ENCODE results near the gene WDR44.
A peak's percentile ranks its signal among the peaks of the same experiment; 100 is the strongest.
"Not testable (repeated sequence)": the region's sequence is repeated elsewhere in the genome, so short reads cannot be mapped to it uniquely, and the experiment has no call there.

The WDR44 gene

DNA sequence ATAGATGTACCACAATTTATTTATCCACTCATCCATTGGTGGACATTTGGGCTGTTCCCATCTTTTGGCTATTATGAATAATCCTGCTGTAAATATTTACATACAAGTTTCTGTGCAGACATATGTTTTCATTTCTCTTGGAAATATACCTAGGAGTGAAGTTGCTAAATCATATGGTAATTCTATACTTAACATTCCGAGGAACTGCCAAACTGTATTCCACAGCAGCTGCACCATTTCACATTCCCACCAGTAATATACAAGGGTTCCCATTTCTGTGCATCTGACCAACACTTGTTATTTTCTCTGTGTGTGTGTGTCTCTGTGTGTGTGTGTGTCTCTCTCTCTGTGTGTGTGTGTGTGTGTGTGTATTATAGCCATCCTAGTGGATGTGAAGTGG, 134.3 kb downstream of the WDR44 start:
- no peak for DNase-seq (ENCODE audit: low read depth)

DNA sequence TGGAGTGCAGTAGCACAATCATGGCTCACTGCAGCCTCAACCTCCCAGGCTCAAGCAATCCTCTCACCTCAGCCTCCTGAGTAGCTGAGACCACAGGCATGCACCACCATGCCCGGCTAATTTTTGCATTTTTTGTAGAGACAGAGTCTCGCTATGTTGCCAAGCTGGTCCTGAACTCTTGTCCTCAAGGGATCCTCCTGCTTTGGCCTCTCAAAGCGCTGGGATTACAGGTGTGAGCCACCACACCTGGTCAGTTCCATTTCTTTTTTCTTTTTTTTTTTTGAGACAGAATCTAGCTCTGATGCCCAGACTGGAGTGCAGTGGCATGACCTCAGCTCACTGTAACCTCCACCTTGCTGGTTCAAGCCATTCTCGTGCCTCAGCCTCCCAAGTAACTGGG, 136.5 kb downstream of the WDR44 start:
- not testable (repeated sequence) for DNase-seq (ENCODE audit: low read depth)

DNA sequence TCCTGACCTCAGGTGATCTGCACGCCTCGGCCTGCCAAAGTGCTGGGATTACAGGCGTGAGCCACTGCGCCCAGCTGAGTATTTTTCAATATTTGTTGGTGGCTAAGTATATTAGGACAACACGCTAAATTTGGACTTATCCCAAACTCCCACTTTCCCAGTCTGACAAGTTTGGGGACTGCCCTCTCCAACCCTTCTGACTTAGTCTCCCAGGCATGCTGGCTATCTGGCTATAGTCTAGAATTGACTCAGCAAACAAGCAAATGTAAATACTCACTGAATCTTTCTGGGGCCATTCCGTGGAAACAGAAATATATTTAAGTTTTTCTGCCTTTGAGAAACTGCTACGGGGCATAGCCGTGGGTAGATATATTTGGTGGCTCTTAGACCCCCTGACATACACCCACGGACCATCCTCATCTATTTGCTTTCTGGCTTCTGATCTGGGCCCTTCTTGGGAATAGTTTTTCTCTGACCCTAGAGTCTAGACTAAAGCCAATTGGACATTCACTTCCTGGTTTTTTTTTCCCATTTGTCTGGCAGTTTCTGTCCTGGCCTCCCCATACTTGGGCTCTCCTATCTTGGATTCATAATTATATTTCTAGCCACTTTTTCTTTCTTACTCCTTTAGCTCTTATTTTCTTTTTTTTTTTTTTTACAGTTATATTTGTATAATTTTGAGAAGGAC, 138.5 kb downstream of the WDR44 start:
- no peak for DNase-seq (ENCODE audit: low read depth)

DNA sequence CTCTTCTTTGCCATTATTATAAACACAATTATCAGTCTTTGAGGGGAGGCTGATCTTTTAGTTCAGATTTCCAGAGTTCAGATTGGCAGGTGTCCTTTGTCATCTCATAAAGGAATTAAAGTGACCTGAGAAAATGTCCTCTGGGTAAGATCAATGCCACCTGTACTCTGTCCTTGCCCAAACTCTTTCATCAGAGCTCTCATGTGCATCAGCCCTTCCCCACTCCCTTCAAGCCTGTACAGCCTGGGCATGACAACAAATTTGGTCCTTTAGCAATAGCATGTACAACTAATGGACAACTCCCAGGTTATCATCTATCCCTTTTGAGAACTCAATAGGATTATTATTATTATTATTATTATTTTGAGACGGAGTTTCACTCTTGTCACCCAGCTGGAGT, 140.8 kb downstream of the WDR44 start:
- not testable (repeated sequence) for DNase-seq (ENCODE audit: low read depth)

DNA sequence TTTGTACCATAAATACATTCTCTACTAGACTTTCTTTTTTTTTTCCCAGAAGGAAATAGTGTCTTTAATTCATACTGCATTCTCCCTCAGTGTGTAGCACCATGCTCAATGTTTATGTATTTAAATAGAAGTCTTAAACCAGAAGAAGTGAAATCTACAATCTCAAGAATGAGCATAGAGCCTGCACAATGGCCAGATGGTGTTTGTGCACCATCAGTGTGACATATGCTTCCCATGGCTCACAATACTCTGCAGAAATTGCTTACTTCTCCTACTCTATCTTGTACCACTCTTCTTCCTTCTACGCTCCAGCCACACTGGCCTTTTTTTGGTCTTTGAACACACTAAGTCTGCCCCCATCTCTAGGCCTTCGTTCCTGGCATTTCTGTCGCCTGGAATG, 147.1 kb downstream of the WDR44 start:
- no peak for DNase-seq (ENCODE audit: low read depth)

DNA sequence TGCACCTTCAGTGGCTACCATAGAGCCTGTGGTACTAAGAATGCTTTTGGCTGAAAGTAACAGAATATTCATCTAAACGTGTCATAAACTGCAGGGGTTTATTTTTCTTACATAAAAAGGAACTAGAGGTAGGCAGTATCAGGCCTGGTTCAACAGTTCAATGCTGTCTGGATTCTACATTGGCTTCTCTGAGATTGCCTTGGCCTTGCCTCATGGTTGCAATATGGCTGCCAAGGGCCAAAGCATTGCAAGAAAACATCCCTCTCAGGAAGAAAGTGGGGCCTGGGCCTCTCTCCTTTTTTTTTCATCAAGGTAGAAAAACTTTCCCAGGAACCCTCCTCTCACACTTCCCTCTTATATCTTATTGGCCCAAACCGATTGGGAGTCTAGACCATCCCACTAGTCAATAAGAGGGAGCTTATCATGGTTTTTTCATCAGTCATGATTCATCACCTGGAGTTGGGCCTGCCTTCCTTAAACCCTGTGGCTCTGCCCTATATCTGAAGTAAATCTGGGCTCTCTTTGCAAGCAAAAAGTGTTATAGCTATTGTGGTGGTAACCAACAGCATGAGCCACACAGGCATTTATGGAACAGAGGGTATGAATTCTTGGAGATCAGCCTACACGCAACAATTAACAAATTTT, 147.9 kb downstream of the WDR44 start:
- DNase-seq (ENCODE audit: low read depth), result no peak

DNA sequence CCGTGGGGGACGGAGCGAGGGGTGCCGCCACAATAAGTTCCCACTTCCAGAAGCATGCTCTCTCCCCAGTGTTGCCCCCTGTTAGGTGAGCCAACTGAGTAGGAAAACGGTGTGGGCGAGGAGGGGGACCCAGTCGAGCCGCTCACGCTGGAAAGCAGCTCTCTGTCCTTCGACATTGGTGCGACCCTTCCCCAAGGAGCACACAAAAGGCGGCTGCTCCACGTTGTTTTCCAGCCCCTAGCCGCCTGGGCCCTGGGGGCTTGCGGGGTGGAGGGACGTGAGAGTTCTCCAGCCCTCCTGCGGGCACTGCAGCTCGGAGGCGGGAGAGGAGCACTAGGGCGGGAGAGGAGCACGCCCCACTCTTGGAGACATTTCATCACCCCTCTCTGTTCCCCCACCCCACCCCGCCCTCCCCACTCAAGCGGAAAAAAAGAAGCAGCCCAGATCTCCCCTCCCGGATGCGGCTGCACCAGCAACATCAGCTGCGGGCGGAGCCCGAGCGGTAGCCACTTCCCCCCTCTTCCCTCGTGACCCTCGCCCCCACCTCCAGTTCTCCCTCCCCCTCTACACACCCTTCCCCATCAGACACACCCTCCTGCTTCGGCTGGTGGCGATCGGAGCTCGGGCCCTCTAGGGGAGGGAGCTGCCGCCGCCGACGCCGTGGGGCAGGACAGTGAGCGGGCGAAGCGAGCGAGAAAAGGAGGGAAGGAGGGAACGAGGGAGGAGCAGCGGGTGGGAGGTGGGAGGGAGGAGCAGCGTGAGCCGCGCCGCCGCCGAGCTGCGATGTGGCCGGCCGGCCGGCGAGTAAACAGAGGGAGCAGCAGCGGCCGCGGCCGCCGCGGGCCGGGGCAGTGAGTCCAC, 149.4 kb downstream of the WDR44 start, which contains the start of gene DOCK11:
TSS of gene DOCK11 (plus strand) at position 755 of the 861 bp plus-strand sequence. CDS start 157 bp downstream, outside the sequence.
- DNase-seq (ENCODE audit: low read depth), result peak; percentile 77

DNA sequence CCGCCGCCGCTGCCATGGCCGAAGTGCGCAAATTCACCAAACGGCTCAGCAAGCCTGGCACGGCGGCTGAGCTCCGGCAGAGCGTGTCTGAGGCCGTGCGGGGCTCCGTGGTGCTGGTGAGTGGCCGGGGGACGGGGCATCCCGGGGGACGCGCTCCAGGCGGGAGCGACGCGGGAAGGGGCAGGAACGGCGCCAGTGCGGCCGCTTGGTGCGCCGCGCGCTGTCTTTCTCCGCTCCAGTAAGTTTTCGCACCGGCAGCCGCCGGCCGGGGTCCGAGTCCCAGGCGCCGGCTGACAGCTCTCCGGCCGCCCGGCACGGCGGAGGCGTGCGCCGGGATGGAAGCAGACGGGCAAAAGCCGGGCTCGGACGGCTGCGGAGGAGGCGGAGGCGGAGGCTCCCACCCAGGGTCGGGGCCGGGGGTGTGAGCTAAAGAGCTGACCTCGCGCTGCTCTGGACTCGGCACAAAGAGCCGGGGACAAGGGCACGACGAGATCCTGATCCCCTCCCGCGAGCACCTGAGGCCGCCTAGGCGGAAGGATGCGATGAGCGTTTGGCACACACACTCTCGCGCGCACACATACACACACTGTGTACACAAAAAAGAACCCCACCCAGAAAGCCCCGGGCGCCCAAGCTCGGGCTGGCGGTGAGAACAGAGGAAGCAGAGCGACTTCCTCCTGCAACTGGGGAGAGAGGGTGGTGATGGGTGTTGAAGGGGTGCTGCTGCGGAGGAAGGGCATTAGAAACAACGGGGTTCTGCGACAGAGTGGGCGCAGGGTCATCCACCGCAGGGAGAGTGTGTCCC, 150.3 kb downstream of the WDR44 start:
- peak; percentile 70 for DNase-seq (ENCODE audit: low read depth)

DNA sequence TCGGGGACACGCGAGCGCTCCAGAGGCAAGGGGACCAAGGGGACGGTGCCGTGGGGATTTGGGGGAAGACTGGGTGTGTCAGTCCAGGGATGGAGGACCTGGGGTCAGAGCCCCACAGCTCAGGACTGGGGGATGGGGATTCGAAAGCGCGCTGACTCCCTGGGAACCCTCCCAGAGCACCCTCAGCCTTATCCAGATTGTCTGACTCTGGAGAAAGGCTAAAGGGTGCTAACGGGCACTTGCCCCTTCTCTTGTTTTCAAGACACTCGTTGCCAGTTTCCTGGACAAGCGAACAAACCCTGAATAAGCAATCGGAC, 150.8 kb downstream of the WDR44 start:
- no peak for DNase-seq (ENCODE audit: low read depth)

DNA sequence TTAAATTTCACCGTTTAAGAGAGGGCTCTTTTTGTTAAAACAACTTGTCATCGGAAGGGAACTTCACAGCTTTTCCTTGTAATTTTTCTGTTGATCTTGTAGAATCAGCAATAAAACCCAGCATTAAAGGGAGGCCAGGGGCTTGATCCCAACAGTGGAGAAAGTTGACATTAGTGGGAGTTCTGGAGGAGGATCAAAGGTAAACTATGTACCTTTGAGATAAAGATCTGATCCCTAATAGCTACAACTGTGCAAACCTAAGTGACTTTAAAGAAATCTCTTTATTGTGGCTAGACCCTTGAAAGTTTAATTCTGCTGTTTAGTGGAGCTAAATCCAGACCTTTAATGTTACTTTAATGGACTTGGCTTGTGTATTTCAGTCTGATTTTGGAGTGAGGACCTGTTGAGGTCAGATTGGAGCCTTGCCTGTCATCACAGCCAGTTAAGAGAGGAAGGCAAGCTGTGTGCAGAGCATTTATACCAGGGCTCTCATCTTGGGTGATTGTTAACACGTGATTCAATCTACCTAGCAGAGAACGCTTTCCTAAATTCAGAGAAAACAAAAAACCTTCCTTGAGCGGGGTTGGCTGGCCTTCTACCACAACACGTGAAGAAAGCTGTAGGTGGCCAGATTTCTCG, 151.4 kb downstream of the WDR44 start:
- DNase-seq (ENCODE audit: low read depth), result no peak

DNA sequence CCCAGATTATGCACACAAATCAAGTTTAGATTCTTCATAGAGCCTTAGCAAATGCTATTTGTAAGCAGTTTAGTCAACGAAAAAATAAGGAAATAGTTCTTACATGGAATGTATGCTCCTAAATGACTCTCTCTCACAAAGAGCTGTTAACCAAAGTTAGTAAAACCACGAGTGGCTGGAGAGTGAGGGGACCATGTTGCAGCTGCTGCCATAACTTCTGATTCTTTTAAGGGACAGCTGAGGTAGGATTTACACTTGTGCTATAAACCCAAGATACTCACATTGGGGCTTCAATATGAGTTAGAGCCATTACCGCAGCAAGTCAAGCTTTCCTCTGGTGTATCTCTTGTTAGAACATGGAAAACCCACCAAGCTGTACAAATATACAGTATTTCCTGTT, 152.4 kb downstream of the WDR44 start:
- no peak for DNase-seq (ENCODE audit: low read depth)

DNA sequence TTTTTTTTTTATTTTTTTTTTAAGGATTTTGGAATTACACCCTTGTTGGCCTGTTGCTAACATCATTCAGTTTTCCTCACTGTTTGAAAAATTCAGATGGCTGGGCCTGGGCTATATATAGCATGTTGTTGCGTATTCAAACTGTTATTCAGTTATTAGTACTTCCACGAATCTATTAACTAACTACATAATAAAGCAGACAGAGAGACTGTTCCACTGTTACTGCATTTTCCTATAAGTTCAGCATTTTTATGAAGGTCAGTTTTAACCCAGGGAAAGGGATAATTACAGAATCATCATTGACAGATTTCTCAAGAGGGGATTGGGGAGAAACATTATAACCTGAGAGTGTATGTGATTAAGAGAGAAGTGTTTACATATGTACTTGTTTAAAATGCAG, 152.8 kb downstream of the WDR44 start:
- DNase-seq (ENCODE audit: low read depth), result no peak

DNA sequence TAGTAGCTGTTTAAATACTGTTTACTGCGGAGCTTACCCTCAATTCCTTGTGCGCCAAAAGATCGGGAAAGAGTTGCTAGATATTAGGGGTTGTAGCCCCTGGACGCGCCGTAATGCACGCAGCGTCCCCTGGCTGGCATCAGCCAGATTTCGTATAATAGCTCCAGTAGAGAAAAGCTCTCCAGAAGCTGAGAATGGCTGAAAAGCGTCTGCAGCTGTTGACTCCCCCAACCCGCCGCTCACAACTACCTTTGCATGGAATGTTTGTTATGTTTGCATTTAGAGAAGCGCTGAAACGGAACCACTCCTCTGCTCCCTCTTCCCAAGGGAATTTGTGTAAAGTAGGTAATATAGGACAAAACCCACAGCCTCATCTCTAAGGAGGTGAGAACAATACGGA, 153.4 kb downstream of the WDR44 start:
- no peak for DNase-seq (ENCODE audit: low read depth)
